HG02840 (cell line): ENCODE results near the gene LTF.
"Not testable (repeated sequence)": the region's sequence is repeated elsewhere in the genome, so short reads cannot be mapped to it uniquely, and the experiment has no call there.

Experiments
- ATAC-seq: cut with Tn5 transposase; IDR thresholded peaks from one replicate; pipeline ENCODE4 v1.9.1; 2021; ENCODE audit warnings: mild to moderate bottlenecking, moderate library complexity, moderate number of reproducible peaks; ENCODE audit not compliant: unreplicated experiment, low FRiP score

Gene LTF

DNA sequence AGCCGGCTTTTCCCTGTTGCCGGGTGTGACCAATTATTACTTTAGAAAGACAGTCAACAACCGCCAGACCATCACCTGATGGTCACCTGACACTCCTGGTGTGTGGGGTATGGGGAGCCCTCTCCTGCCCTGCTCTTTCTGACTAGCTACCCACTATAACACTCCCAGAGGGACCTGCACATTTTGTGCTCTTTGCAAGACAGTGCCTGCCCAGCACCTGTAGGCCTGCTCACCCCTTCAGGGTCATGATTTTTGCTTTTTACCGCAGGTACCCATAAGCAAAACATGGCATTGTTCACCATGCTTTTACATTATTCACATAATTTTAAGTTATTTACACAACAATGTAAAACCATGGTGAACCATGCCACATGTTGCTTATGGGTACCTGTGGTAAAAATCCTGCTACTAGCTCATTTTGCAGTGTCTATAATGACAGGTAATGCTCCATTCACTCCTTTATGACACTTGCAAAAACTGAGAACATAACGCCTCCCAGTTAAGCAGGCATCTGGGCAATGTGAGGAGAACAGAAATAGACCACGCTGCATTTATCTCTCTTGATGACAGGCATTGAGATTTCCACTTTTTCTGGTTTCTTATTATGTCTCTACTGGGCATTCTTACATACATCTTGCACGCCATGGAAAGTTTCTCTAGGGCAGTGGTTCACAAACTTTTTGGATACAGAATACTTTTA lies 47.7 kb downstream of the LTF start:
- no peak for ATAC-seq

GRCh38 chr3:46416125-46416810 lies 48.4 kb downstream of the LTF start:
- ATAC-seq: no peak

GRCh38 chr3:46414739-46415138 lies 50.0 kb downstream of the LTF start:
- ATAC-seq: no peak

- no peak for ATAC-seq
These were observed 50.8 kb downstream of the LTF start for GRCh38 chr3:46413951-46414350.

- ATAC-seq: no peak
These were observed 51.9 kb downstream of the LTF start for GRCh38 chr3:46412786-46413298.

DNA sequence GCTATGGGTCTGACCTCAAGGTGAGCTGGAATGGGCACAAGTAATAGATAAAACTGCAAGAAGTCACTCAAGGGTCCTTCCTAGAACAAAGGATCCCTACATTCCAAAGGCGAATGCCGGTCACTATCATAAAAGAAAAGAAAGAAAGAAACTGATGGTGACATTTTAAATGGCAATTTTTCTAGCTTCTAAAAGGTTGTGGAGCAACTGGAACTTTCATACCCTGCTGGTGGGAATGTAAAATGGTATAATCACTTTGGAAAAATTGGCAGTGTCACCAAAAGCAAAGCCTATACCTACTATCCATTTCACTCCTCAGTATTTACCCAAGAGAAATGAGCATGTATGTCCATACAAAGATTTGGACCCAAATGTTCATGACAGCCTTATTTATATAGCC lies 53.4 kb downstream of the LTF start:
- ATAC-seq: no peak

- no peak for ATAC-seq
These were observed 54.0 kb downstream of the LTF start for GRCh38 chr3:46410669-46411068.

DNA sequence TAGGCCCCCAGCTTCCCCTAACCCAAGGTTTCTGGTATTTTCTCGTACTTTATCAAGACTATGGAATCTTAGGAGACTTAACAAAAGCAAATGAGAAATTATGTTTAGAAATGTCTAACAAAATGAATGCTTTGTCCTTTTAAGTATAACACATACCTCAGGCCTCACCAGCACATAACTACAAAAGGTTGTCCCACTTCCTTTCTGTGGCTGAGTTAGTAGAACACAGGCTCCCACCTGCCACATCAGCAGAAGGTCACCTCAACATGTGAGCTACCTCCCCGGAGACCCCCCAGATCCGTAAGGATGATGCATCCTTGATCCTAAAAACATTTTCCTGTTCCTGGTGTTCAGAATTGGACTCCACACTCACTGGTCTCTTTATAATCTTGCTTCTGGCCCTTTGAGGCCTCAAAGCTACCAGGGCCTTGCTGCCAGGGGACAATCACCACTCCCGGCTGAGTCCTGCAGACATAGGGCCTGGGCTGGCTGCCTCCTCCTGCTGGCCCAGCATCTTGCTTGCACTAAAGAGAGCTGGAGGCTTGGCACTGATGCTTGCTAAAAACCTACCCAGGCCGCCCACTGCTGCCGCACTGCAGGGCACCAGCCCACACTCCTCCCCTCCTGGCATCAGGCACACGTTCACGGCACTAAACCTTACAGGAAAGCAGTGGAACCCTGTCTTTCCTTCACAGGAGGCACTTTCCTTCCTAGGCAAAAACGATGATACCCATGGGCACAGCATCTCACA lies 54.8 kb downstream of the LTF start:
- ATAC-seq: no peak

DNA sequence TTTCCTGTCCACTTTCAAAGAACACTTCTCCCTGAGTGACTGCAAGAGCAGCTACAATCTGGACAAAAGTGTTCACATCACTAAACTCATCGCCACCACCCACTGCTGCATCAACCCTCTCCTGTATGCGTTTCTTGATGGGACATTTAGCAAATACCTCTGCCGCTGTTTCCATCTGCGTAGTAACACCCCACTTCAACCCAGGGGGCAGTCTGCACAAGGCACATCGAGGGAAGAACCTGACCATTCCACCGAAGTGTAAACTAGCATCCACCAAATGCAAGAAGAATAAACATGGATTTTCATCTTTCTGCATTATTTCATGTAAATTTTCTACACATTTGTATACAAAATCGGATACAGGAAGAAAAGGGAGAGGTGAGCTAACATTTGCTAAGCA lies 55.9 kb downstream of the LTF start:
- no peak for ATAC-seq

GRCh38 chr3:46407970-46408369 lies 56.7 kb downstream of the LTF start:
- ATAC-seq: no peak

- no peak for ATAC-seq
These were observed 57.7 kb downstream of the LTF start, which contains the start of the genes CCR5AS and CCRL2 for GRCh38 chr3:46406788-46407611. TSS of gene CCR5AS (minus strand) at chr3:46407066. TSS of gene CCRL2 (plus strand) at chr3:46407259. CDS start at chr3:46408080, 821 bp downstream.

DNA sequence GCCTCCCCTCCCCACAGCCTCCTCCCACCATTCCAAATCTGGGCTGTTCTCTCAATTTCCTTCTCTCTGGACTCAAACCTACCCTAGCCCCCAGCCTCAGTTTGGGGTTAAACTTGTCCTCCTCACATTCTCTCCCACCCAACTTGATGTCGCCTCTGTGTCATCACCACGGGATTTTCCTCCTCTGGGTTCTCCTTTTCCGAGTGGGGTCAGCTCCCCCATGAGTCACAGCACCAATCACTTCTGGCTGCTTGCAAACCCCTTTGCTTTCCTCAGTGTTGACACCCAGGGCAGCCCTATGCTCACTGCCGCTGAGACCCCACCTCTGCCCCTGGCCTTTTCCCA lies 58.3 kb downstream of the LTF start:
- no peak for ATAC-seq

- no peak for ATAC-seq
These were observed 59.2 kb downstream of the LTF start for GRCh38 chr3:46405301-46406019.

DNA sequence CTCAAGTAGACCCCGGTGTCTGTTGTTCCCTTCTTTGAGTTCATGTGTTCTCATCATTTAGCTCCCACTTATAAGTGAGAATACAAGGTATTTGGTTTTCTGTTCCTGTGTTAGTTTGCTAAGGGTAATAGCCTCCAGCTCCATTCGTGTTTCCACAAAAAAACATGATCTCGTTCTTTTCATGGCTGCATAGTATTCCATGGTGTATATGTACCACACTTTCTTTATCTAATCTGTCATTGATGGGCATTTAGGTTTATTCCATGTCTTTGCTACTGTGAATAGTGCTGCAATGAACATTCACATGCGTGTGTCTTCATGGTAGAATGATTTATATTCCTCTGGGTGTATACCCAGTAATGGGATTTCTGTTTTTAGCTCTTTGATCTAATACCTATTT lies 61.8 kb downstream of the LTF start:
- ATAC-seq: not testable (repeated sequence)

GRCh38 chr3:46401579-46401978 lies 63.1 kb downstream of the LTF start:
- no peak for ATAC-seq

DNA sequence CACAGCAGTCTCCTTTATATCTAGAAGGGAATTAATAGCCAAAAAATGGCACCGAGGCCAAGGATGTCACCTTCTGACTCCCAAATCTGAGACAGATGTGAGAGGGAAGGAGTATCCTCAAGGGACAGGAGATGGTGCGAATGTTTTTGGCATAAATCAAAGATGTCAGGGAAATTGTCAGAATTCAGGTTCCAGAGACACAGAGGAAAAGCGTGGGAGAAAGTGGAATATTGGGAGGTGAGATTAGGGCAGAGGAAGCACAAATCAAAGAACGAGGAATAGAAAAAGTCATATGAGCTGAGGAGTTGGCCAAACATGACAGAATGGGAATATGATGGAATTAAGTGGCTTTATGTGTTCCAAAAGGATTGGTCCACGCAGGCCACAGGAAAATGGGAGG lies 63.9 kb downstream of the LTF start:
- no peak for ATAC-seq

- ATAC-seq: no peak
These were observed 64.5 kb downstream of the LTF start for GRCh38 chr3:46400000-46400734.

GRCh38 chr3:46399557-46399956 lies 65.1 kb downstream of the LTF start:
- no peak for ATAC-seq

DNA sequence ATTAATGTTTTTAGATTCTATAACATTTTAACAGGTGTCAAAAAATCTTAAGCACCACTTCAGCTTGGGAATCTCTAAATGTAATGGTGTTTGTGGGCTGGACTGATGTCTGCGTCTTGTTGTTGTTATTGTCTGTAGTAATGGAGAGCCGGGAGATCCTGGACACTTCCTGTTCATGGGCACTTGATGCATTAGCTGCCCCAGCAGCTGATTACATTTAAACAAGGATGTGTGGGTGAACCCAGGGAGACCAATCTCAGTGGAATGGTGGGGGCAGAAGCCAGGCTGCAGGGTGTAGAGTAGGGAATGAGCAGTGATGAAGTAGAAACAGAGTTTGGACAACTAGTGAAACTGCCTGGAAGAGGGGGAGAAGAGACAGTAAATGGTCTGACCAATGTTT lies 65.6 kb downstream of the LTF start:
- ATAC-seq: no peak
